Measurements from ENCODE around the gene LBH. TPM values are rescaled to one million over a fixed set of nuclear protein-coding genes. Genes with fewer than 3 reads are reported as not detected.

Gene LBH
- polyA plus RNA-seq, 1 donor (not counting 4 experiments of a cell fraction or from before 2014, with no cell fraction given): 0.83 TPM

DNA sequence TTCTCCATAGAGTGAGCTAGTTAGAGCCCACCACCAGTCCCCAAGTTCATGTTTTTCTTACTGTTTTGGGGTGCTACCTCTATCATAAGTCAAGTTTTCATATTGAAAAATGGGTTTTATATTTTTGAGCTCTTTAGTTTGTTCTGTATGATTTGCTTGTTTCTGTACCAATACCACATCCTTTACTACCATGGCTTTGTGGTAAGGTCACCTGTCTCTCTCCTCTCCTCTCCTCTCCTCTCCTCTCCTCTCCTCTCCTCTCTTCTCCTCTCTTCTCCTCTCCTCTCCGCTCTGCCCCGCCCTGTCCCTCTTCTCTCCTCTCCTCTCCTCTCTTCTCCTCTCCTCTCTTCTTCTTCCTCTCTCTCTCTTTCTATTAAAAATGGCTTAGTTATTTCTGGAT is 22.1 kb upstream of the LBH start:
- Histone ChIP-seq H3K9me1 (ENCODE audit: control insufficient read depth, extremely low read depth, insufficient read depth, low read length) (no peaks in the 10 kb centered on the region), H3K36me3 (ENCODE audit: control insufficient read depth in 2 of 2, extremely low read depth in 1 of 2, insufficient read depth in 2 of 2, low read length in 2 of 2) (no peaks in the 10 kb centered on the region), H3K79me2 (ENCODE audit: control insufficient read depth, insufficient read depth, low read length) (no peaks in the 10 kb centered on the region), H3K9ac (ENCODE audit: control insufficient read depth, extremely low read depth, insufficient read depth, low read length) (no peak overlapping the region), H3K4me3 (ENCODE audit: control insufficient read depth in 2 of 3, extremely low read depth in 1 of 3, insufficient read depth in 2 of 3, low read depth in 1 of 3, low read length in 3 of 3) (no peak overlapping the region), H3K4me2 (ENCODE audit: control insufficient read depth, extremely low read depth, insufficient read depth, low read depth, low read length) (no peak overlapping the region), H3K9me3 (ENCODE audit: control insufficient read depth, low read depth, low read length) (no peaks in the 10 kb centered on the region), H4K20me1 (ENCODE audit: control insufficient read depth, extremely low read depth, insufficient read depth, low read length) (peaks cover 3% of the 10 kb centered on the region), H3K4me1 (ENCODE audit: control insufficient read depth, extremely low read depth, insufficient read depth, low read length) (no peaks in the 10 kb centered on the region), H3K27me3 (ENCODE audit: control insufficient read depth, extremely low read depth, insufficient read depth, low read length) (no peaks in the 10 kb centered on the region), H2AFZ (ENCODE audit: control insufficient read depth, low read length) (no peak overlapping the region), H3K27ac (ENCODE audit: control insufficient read depth, insufficient read depth, low read length) (no peak overlapping the region)
- DNase-seq (ENCODE audit: low read depth, low spot score) (no peak), FAIRE-seq (no peak)
- dilution Hi-C loops (cut with MboI; ENCODE audit: extremely low pct_ligation_motif_present, low sequenced_read_pairs): no loop called here
- TF ChIP-seq, protein P1, sequence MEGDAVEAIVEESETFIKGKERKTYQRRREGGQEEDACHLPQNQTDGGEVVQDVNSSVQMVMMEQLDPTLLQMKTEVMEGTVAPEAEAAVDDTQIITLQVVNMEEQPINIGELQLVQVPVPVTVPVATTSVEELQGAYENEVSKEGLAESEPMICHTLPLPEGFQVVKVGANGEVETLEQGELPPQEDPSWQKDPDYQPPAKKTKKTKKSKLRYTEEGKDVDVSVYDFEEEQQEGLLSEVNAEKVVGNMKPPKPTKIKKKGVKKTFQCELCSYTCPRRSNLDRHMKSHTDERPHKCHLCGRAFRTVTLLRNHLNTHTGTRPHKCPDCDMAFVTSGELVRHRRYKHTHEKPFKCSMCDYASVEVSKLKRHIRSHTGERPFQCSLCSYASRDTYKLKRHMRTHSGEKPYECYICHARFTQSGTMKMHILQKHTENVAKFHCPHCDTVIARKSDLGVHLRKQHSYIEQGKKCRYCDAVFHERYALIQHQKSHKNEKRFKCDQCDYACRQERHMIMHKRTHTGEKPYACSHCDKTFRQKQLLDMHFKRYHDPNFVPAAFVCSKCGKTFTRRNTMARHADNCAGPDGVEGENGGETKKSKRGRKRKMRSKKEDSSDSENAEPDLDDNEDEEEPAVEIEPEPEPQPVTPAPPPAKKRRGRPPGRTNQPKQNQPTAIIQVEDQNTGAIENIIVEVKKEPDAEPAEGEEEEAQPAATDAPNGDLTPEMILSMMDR (optimal IDR thresholded peaks at IDR 0.05 in 1 of 3, IDR thresholded peaks at IDR 0.05 in 1 of 3, conservative IDR thresholded peaks at IDR 0.05 in 1 of 3; ENCODE audit: extremely low read depth in 1 of 3, insufficient read depth in 2 of 3, low read length in 3 of 3): no peak
- no peak for TF ChIP-seq EZH2 (IDR thresholded peaks at IDR 0.05; ENCODE audit: low read length)

DNA sequence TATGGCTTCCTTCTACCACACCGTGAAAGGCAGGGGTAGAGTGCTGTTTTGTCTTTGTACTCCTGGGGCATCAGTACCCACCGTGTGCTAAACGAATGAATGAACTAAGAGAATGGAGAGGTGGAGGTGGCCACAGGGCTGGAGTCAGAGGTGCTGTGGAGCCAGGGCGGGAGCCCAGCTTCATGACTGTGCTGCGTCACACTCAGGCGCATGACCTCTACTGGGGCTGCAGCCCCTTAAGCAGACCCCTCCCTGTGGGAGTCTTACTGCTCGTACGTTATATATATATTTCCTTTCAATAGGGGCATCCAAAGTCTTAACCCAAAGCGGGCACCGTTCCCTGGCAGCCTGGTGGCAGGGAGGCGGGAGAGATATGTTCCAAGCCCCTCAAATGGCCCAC is 18.0 kb upstream of the LBH start:
- Histone ChIP-seq H2AFZ (ENCODE audit: control insufficient read depth, low read length) (no peak overlapping the region), H3K9me3 (ENCODE audit: control insufficient read depth, low read depth, low read length) (no peaks in the 10 kb centered on the region), H3K36me3 (ENCODE audit: control insufficient read depth in 2 of 2, extremely low read depth in 1 of 2, insufficient read depth in 2 of 2, low read length in 2 of 2) (no peaks in the 10 kb centered on the region), H3K4me2 (ENCODE audit: control insufficient read depth, extremely low read depth, insufficient read depth, low read depth, low read length) (no peak overlapping the region), H3K27me3 (ENCODE audit: control insufficient read depth, extremely low read depth, insufficient read depth, low read length) (no peaks in the 10 kb centered on the region), H3K4me1 (ENCODE audit: control insufficient read depth, extremely low read depth, insufficient read depth, low read length) (peaks cover 8% of the 10 kb centered on the region), H3K9me1 (ENCODE audit: control insufficient read depth, extremely low read depth, insufficient read depth, low read length) (no peaks in the 10 kb centered on the region), H3K27ac (ENCODE audit: control insufficient read depth, insufficient read depth, low read length) (no peak overlapping the region), H3K4me3 (ENCODE audit: control insufficient read depth in 2 of 3, extremely low read depth in 1 of 3, insufficient read depth in 2 of 3, low read depth in 1 of 3, low read length in 3 of 3) (no peak overlapping the region), H3K9ac (ENCODE audit: control insufficient read depth, extremely low read depth, insufficient read depth, low read length) (no peak overlapping the region), H3K79me2 (ENCODE audit: control insufficient read depth, insufficient read depth, low read length) (no peaks in the 10 kb centered on the region), H4K20me1 (ENCODE audit: control insufficient read depth, extremely low read depth, insufficient read depth, low read length) (no peaks in the 10 kb centered on the region)
- FAIRE-seq: no peak
- DNase-seq (ENCODE audit: low read depth, low spot score): no peak
- dilution Hi-C loops (cut with MboI; ENCODE audit: extremely low pct_ligation_motif_present, low sequenced_read_pairs): no loop called here
- TF ChIP-seq, protein P1 (optimal IDR thresholded peaks at IDR 0.05 in 1 of 3, IDR thresholded peaks at IDR 0.05 in 1 of 3, conservative IDR thresholded peaks at IDR 0.05 in 1 of 3; ENCODE audit: extremely low read depth in 1 of 3, insufficient read depth in 2 of 3, low read length in 3 of 3): no peak
- TF ChIP-seq EZH2 (IDR thresholded peaks at IDR 0.05; ENCODE audit: low read length): no peak
